NCI-H748 (cell line): ENCODE results near the gene ARNT2.
"Not testable (repeated sequence)": the region's sequence is repeated elsewhere in the genome, so short reads cannot be mapped to it uniquely, and the experiment has no call there.

Source experiments
- DNase-seq: peaks from one replicate; lab custom pipeline; 2025; ENCODE audit not compliant: unreplicated experiment; lab: John Stamatoyannopoulos, UW

The ARNT2 gene

DNA sequence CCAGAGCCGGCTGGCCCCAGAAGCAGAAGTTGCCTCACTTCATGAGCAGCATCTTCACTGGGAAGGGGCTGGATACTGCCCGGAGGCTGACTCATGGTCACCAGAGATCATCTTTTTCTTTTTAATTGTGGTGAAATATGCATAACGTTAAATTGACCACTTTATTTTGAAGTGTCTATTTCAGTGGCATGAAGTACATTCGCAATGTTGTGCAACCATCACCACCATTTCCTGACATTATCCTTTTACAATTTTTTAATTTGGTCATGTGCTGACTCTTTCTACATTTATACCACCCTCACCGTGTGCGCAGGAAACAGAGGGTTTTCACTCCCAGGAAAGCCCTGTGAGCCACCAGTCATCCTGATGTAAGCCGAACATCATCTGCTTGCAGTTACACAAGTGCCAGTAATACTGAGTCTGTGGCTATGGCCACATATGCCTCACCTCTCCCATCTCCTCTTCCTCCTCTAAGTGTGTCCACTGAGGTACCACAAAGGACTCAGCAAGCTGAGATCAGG lies 239.3 kb downstream of the ARNT2 start:
- no peak for DNase-seq

DNA sequence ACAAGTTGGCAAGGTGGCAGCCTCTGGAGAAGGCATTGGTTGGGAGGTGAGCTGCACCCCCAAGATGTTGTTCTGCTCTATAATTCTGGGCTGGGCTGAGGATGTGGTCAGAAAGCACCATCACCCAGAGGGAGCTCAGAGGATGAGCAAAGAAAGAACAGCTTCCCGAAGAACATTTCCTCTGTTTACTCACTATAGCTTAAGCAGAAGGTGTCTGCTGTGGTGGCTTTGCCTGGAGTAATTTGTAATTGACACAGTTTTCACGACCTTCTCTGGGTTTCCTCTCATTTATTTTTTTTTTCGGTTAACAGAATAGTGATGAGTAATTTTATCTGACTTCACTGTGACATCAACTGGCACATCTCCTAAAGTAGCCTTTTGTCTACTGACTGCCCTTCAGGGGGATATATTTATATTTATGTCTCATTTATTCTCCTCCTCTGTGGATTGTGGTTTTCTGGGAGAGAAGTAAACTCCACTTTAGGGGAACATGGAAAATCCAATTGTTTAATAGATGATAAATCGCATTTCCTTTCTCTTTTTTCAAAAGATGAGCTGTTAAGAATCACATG lies 241.4 kb downstream of the ARNT2 start:
- DNase-seq, result no peak

DNA sequence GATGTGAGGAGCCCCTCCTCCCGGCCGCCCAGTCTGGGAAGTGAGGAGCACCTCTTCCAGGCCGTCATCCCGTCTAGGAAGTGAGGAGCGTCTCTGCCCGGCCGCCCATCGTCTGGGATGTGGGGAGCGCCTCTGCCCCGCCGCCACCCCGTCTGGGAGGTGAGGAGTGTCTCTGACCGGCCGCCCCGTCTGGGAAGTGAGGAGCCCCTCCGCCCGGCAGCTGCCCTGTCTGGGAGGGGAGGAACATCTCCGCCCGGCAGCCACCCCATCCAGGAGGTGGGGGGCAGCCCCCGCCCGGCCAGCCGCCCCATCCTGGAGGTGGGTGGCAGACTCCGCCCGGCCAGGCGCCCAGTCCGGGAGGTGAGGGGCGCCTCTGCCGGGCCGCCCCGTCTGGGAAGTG lies 243.2 kb downstream of the ARNT2 start:
- DNase-seq, result not testable (repeated sequence)
